Stimulated activated CD4-positive, alpha-beta T cell treated with anti-CD3 and anti-CD28 coated beads, Interleukin-1b, Interleukin-23, amount 100 ng/mL, for 1 hour (primary cell): ENCODE data around the gene GAGE12J.
"Not testable (repeated sequence)": the region's sequence is repeated elsewhere in the genome, so short reads cannot be mapped to it uniquely, and the experiment has no call there.

Experiments used
- DNase-seq, 2 donors: peaks; one replicate each; pipeline ENCODE4 v3.0.0-alpha.2; 2020; ENCODE audit warnings: low read depth in 2 of 2

The GAGE12J gene, protein sequence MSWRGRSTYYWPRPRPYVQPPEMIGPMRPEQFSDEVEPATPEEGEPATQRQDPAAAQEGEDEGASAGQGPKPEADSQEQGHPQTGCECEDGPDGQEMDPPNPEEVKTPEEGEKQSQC

DNA sequence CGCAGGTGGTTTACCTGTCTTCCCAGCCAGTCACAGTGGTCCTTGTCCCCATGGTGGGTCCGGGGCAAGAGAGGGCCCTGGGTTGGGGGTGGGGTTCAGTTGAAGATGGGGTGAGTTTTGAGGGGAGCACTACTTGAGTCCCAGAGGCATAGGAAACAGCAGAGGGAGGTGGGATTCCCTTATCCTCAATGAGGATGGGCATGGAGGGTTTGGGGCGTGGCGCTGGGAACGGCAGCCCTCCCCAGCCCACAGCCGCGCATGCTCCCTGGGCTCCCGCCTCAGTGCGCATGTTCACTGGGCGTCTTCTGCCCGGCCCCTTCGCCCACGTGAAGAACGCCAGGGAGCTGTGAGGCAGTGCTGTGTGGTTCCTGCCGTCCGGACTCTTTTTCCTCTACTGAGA is at the start of gene GAGE12J:
TSS of gene GAGE12J (plus strand) at position 301 of the 400 bp plus-strand sequence. CDS start 1,157 bp downstream, outside the sequence.
- DNase-seq: not testable (repeated sequence)

DNA sequence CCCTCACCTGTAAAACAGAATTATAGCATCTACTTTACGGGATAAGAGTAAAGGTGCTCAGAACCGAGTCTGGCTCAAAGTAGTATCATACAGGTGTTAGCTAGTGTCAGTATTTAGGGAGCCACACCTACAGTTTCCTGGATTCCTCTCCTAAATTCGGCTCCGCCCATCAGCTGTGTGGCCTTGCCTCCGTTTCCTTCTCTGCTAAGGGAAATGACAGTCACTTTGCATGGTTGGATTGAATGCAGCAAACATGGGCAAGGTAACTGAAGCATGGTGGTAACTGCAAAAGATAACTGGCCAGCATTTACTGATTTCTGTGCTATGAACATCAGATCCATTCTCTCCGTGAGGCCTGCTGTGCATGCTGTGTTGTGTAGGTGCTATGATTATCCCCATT is 49.4 kb upstream of the GAGE12J start:
- DNase-seq: no peak

DNA sequence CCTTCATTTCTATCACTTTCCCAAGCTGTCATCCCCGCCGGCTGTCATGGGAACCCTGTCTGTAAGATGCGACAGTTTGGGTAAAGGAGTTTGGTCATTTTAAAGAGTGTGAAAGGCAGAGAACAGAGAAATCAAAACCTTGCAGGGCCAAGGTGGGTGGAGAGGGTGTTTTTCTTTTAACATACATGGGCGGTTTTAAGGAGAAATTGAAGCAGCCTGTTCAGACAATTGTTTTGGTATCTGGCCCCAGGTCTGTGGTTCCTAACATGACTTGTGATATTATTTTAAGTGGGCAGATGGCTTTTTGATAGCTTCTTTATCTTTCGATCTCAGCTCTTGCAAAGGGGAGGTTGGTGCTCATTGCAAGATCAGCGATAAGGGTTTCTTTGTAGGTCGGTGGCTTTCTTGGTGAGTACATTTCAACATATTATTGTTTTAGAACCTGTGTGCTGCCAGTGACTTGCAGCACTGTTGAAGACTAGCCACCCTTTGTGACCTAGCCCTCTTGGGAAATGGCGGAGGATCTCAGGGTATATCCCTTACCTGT is 48.6 kb upstream of the GAGE12J start:
- DNase-seq: no peak

DNA sequence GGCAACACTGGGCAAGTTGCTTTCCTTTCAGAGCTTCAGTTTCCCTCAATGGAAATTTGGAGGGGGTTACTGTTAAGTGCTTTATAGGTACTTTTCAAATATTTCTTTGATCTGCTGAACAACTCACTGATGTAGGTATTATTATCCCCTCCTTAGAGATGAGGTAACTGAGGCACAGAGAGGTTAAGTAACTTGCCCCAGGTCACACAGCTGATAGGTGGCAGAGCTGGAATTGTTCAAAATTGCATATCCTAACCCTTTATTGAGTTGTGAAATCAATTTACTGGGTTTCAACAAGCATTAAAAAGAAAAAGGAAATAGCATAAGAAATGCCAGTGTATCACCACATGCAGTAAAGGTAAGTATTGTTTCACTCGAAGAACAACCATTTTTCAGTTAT is 45.6 kb upstream of the GAGE12J start:
- no peak for DNase-seq

DNA sequence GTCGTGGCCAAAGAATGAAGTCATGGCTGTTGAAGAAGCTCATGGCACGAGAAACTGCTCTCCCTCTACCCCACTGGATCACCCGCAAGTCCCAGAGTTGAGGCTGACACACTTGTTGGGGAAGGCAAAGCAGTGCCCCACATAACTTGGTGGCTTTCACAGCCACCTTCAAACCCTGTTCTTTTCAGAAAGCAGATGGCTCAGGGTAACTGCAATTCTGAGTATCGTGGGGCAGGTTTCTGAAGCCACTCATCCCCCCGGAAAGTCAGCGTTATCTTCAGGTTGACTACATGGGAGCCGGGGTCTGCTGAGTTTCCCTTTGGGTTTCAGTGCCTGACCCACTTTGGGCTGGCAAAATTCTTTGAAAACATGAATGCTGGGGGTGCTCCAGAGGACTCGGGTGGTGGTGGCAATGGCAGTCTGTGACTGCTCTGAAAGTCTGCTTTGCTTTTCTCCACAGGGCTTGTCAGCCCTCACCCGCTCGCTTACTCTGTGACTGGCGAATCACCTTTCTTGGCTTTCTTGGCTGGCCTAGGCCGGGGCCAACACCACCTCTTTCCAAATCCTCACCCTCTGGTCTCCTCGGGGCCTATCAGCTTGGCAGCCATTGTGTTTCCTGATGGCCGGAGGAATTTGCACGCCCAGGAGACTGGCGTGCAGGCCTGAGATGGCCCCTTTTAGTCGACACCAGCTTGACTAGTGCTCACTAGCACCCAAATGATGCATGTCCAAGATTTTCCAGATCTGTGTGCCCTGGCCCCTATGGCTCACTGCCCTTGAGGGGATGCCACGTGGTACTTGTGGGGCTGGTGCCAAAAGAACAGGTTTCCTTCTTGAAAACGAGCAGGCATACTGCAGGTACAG is 44.9 kb upstream of the GAGE12J start:
- no peak for DNase-seq

DNA sequence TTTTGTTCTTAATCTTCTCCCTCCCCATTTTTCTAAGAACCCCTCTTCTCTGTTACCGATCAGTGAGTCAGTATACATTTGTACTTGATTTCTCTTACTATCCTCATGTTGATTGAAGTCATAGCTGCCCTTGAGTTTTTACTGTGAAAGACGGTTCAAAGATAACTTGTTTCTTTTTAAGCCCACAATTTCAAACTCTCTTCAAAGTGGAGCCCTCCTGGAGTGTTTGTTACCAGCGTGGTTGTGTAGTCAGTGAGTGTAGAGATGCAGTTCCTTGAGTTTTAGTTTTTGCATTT is 44.4 kb upstream of the GAGE12J start:
- no peak for DNase-seq

DNA sequence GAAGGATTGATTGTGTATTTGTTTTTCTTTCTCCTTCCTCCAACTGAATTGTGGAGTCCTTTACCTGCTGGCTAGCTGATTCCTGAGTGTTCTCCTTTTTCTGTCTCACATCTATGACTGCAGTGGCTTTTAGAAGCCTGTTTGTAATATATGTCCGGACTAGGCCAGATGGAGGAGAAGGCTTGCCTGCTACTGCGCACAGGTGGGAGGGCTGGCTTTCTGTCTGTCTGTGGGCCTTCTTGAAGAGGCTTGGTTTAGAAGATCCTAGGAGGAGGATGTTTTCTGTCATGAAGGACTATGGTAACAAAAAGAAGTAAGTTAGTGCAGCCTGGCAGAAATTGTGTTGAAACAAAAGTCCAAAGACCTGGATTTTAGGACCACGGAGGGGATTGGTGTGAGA is 43.8 kb upstream of the GAGE12J start:
- DNase-seq: no peak

DNA sequence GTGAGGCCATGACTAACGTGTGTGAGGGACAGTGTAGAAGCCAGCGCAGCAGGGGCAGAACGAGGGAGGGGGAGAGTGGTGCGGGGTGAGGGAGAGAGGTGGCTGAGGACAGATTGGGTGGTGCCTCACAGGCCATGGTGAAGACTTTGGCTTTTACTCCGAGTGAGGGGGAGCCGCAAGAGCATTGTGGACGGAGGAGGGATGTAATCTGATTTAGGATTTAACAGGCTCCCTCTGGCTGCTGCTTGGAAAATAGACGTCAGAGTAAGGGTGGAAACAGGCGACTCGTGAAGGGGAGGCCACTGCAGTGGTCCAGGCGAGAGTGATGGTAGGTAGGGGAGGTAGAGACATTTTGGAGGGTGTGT is 39.2 kb upstream of the GAGE12J start:
- no peak for DNase-seq

DNA sequence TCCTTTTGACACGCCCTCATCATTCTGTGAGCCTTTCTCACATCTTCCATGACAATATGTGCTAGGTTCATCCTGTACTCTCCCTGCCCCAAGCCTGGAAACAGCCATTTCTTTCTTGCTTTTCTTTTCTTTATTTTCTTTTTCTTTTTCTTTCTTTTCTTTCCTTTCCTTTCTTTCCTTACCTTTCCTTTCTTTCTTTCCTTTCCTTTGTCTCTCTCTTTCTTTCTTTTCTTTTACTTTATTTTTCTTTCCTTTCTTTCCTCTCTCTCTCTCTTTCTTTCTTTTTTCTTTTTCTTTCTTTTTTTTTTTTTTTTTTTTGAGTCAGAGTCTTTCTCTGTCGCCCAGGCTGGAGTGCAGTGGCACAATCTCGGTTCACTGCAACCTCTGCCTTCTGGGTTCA is 37.6 kb upstream of the GAGE12J start:
- DNase-seq: no peak

DNA sequence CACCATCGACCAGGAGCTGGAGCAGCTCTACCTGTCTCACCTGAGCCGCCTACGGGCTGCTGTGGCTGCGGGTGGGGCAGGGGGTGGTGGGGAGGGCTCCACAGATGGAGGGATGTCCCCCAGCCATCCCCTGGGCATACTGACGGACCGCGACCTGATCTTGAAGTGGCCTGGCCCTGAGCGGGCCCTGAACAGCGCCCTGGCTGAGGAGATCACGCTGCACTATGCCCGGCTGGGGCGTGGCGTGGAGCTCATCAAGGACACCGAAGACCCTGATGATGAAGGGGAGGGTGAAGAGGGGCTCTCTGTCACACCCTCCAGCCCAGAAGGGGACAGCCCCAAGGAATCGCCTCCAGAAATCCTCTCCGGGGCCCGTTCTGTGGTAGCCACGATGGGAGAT is 35.7 kb upstream of the GAGE12J start:
- DNase-seq: no peak

DNA sequence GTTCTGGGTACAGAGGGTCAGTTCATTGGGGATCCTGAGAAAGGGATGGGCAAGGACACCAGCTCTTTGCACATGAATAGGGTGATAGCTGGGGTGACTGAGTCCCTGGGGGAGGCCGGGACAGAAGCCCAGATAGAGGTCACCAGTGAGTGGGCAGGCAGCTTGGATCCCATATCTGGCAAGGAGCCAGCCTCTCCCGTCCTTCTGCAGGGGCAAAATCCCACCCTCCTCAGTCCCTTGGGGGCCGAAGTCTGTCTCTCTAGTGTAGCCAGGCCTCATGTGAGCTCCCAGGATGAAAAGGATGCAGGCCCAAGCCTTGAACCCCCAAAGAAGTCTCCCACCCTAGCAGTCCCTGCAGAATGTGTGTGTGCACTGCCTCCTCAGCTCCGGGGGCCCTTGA is 35.3 kb upstream of the GAGE12J start:
- no peak for DNase-seq

DNA sequence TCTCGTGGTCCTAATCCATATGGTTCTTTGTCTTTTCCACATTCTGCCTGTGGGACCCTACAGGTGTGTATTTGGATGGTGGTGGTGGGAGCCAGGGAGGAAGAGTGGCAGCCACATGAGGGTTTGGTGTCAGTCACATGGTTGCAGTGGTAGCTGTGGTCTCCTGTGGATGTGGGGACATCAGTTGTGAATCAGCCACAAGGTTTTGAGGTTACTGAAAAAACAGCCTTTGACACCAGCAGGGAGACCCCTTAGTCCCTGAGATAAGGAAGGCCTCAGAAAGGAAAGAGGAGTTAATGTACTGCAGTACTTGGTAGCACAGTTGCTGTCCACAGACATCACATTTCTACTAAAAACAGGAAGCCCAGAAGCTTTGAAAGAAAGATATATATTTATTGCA is 34.2 kb upstream of the GAGE12J start:
- no peak for DNase-seq

DNA sequence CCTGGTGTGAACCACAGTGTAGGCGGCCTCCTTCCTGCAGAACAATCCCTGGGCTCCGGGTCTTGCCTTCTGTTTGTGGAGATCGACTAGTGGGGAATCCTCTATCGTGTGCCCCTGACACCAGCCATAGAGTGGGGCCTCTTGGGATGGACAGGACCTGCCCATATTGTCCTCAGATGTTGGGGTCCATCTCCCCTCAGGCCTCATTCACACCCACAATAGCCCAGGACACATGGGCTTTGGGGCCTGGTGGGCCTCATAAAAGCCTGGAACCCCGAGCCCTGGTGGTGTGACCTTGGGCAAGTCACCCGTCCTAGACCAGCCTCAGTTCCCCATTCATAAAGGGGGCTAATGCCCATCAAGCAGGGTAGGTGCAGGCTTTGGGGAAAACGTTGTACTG is 31.6 kb upstream of the GAGE12J start:
- no peak for DNase-seq

DNA sequence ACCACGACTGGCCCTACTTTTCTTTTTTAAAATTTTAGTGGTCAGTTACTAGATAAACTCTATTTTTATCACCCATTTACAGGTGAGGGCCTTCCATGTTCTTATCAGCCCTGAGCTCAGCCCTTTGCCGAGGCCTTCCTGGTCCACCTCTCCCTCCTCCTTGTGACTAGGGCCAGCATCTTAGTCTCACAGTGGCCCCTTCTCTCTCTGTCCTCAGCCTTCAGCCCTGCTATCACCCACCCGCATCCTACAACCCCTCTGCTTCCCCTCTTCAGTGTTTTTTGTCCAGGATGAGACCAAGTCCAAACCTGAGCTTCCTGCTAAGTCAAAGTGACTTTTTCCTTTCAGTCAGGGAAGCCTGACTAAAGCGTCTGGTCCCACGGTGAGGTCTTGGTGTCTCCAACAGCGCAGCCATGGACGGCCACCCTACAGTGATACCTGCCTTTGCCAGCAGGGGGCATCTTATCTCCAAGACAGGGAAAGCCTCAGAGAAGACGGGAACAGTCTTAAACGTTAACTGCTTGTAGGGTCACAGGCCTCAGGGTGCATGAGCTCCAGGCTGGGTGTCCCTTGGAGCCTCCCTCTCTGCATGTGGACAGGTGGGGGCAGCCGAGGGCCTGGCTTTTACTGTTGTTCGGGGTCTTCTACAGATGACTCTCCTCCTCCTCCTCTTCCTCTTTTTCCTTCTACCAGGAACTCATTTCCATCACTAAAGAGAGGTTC is 30.1 kb upstream of the GAGE12J start:
- DNase-seq: peak; percentile 38 to 40

DNA sequence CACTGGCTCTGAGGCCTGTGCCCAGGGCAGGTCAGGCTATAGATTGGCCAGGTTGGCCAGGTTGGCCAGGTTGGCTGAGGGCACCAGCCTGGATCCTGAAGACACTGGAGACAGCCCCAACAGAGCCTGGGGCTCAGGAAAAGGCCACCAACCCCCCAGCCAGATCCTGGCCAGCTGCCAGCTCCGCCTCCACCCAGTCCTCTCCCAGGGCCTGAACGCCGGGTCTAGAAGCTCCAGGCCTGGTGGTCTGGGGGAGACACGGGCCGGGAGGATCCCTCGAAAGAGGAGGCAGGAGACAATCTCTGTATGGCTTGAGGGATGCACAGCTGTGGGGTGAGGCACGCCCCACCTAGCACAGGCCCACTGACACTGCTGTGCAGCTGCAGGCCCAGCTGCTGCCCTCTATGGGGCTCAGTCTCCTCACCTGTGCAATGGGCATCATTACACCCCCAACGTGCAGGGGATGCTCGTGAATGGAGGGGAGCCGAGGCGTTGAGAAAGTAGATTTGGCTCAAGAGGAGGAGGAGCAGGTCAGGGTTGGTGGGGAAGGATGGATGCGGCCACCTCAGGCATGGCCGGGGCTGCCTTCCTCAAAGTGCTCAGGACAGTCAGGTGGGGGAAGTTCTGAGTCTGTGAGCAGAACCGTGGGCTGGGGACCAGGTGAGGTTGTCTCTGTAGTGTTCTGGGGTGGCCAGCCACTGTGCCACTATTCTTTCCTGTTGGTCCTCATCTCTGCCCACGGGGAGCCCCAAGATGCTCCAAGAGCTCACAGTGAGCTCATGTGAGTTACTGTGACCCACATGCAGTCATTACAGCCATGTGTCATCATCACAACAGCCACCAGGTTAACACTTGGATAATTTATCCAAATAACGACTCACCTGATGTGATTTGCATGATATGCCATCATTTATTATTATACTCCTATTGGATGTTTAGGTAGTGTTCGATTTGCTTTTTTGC is 29.2 kb upstream of the GAGE12J start:
- DNase-seq: no peak

DNA sequence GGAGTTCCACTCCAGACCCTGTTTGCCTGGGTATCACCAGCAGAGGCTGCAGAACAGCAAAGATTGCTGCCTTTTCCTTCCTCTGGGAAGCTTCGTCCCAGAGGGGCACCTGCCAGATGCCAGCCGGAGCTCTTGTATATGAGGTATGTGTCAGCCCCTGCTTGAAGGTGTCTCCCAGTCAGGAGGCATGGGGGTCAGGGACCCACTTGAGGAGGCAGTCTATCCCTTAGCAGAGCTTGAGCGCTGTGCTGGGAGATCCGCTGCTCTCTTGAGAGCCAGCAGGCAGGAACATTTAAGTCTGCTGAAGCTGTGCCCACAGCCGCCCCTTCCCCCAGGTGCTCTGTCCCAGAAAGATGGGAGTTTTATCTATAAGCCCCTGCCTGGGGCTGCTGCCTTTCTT is 22.5 kb upstream of the GAGE12J start:
- not testable (repeated sequence) for DNase-seq

DNA sequence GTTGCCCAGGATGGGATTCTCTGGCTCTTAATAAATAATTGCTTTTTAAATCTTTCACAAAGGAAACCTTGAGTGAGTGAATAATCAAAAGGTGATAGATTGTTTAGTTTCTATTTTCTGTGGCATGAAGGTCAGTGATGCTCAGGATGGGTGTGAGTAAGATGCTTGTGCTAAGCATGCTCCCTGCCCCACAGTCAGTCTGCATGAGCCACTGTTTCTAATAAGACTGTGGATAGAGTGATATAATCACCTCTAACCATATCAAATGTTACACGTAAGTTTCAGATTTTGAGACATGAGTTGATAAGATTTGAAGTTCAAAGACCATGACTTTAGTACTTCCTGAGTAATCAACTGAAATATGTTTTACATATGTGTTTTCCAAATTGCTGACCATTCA is 21.1 kb upstream of the GAGE12J start:
- DNase-seq: no peak

DNA sequence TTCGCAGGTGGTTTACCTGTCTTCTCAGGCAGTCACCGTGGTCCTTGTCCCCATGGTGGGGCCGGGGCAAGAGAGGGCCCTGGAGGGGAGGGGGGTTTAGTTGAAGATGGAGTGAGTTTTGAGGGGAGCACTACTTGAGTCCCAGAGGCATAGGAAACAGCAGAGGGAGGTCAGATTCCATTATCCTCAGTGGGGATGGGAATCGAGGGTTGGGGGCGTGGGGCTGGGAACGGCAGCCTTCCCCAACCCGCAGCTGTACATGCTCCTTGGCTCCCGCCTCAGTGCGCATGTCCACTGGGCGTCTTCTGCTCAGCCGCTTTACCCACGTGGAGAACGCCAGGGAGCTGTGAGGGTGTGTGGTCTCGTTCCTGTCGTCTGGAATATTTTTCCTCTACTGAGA is 18.5 kb upstream of the GAGE12J start, which contains the start of gene GAGE10:
TSS of gene GAGE10 (plus strand) at position 301 of the 400 bp plus-strand sequence. CDS start 1,214 bp downstream, outside the sequence.
- no peak for DNase-seq

DNA sequence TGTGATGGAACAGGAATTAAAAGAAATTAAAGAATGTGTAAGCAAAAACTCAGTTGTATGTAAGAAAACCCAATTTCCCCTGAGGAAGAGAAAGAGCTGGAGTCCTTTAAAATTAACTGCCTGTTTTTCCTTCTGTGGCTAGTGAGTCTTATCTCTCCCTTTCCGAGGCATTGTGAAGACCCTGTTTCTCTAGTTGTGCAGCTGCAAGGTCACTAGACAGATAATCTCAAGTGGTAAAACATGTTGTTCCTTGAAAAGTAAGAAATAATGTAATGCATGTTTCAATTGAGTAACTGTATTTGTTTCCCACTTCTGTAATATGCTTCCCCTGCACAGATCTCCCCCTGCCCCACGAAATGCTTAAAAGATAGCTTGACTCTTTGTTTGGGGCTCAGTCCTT is 14.1 kb upstream of the GAGE12J start:
- not testable (repeated sequence) for DNase-seq

DNA sequence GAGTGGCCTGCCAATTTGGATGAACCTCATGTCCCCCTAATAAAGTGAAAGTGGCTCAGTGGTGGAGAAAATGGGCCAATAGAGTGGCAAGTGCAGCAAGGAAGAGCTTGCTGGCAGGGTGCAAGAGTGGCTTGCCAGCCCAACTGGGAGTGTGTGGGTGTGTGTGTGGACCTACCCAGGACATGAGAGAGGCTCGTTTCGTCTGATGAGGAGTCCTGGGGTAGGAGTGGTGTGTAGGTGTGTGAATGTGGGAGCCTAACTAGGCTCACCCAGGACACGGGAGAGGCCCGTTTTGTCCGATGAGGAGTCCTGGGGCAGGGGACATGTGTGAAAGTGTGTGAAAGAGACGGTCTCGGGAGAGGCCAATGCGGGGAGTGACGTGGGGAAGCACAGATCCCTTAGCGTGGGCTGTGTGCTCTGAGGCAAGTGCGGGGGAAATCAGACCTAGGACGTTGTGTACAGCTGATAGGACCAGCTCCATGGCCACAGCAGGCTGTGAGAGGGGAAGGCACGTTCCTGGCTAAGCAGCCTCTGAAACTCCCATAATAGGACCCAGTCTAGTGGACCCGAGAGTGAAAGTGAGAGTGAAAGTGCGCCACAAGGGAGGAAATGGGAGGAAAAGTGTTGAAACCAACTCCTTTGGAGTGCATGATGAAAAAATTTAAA is 13.1 kb upstream of the GAGE12J start:
- no peak for DNase-seq

DNA sequence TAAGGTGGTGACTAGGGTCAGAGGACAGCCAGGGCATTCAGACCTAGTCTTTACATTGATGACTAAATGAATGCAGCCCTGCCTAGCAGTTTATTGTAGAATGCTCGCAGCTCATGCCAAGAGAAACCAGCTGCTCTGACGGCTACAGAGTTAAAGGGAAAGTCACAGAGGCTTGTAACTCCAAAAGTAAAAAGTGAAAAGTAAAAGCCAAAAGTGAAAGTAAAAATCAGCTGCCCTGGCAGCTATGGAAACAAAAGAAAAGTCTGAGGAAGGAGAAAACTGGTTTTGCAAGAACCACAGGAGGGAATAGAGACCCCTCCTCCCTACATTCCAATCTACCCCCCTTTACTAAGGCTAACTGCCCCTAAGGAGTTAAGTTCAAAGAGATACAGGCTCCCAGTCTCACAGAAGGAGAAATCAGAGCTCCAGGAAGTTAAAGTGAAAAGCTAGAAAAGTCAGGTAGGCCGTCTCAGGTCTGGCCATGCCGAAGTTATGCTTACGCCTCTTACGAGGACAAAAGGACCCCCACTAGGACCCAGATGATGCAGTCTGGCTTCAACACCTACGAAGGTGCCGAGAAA is 12.3 kb upstream of the GAGE12J start:
- DNase-seq: no peak
